Measurements from ENCODE around the gene OR4D2. TPM values are rescaled to one million over a fixed set of nuclear protein-coding genes. Genes with fewer than 3 reads are reported as not detected.

OR4D2 gene
- total RNA-seq, 1 experiment from 2014 or later = not detected

- Histone ChIP-seq H3K9me2 (replicated peaks; ENCODE audit: low read length) (no peaks in the 10 kb centered on the region), H3K4me1 (ENCODE audit: insufficient read depth, low read length) (peaks cover 11% of the 10 kb centered on the region), H3F3A (ENCODE audit: low read length, unreplicated experiment) (no peaks in the 10 kb centered on the region), H3K79me2 (ENCODE audit: low read length) (no peaks in the 10 kb centered on the region), H3K9ac (ENCODE audit: low read length) (no peak overlapping the region), H3K9me3 (ENCODE audit: low read length) (no peaks in the 10 kb centered on the region), H3K27ac (ENCODE audit: low read length) (no peak overlapping the region), H4K20me1 (ENCODE audit: low read length) (no peaks in the 10 kb centered on the region), H3K4me3 (ENCODE audit: low read length) (no peak overlapping the region), H3K36me3 (ENCODE audit: low read depth, low read length) (no peaks in the 10 kb centered on the region), H3K27me3 (ENCODE audit: low read length) (peaks cover 5% of the 10 kb centered on the region; the same call in 1 of the 2 replicates), H2AFZ (ENCODE audit: low read length) (no peak overlapping the region), H3K4me2 (ENCODE audit: low read length) (no peak overlapping the region)
- BruUV-seq (replicated peaks) = no TSS peak
- no peak for ATAC-seq
- intact Hi-C loops (cut with micrococcal nuclease) = no loop called here
- DNase-seq = no peak
- ChIA-PET CTCF (interaction anchor here (0.6 kb wide), 1 partner anchor 199 kb away, joined by 3 read pairs; no protein-coding TSS in a partner anchor), POLR2A (ENCODE audit: unreplicated experiment) (no interaction called here)
- TF ChIP-seq, protein P1, sequence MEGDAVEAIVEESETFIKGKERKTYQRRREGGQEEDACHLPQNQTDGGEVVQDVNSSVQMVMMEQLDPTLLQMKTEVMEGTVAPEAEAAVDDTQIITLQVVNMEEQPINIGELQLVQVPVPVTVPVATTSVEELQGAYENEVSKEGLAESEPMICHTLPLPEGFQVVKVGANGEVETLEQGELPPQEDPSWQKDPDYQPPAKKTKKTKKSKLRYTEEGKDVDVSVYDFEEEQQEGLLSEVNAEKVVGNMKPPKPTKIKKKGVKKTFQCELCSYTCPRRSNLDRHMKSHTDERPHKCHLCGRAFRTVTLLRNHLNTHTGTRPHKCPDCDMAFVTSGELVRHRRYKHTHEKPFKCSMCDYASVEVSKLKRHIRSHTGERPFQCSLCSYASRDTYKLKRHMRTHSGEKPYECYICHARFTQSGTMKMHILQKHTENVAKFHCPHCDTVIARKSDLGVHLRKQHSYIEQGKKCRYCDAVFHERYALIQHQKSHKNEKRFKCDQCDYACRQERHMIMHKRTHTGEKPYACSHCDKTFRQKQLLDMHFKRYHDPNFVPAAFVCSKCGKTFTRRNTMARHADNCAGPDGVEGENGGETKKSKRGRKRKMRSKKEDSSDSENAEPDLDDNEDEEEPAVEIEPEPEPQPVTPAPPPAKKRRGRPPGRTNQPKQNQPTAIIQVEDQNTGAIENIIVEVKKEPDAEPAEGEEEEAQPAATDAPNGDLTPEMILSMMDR (conservative IDR thresholded peaks at IDR 0.05; ENCODE audit: low read depth, low read length) = peak; percentile 39; the same call in 1 of the 2 replicates
- no peak for TF ChIP-seq EZH2phosphoT487 (IDR thresholded peaks at IDR 0.05; ENCODE audit: borderline replicate concordance, low read length)
These were observed 27.0 kb downstream of the OR4D2 start for GRCh38 chr17:58193641-58194255.

- Histone ChIP-seq H3K27ac (ENCODE audit: low read length) (no peak overlapping the region), H3K4me3 (ENCODE audit: low read length) (no peak overlapping the region), H3K9ac (ENCODE audit: low read length) (no peak overlapping the region), H3K9me2 (replicated peaks; ENCODE audit: low read length) (no peaks in the 10 kb centered on the region), H3K4me1 (ENCODE audit: insufficient read depth, low read length) (no peaks in the 10 kb centered on the region), H3K4me2 (ENCODE audit: low read length) (no peak overlapping the region), H4K20me1 (ENCODE audit: low read length) (no peaks in the 10 kb centered on the region), H2AFZ (ENCODE audit: low read length) (no peak overlapping the region), H3K36me3 (ENCODE audit: low read depth, low read length) (no peaks in the 10 kb centered on the region), H3K27me3 (ENCODE audit: low read length) (peaks cover 5% of the 10 kb centered on the region; the same call in 1 of the 2 replicates), H3K9me3 (ENCODE audit: low read length) (no peaks in the 10 kb centered on the region), H3F3A (ENCODE audit: low read length, unreplicated experiment) (no peaks in the 10 kb centered on the region), H3K79me2 (ENCODE audit: low read length) (no peaks in the 10 kb centered on the region)
- ChIA-PET CTCF (interaction anchor here (0.6 kb wide), 1 partner anchor 1092 kb away, joined by 4 read pairs; no protein-coding TSS in a partner anchor), POLR2A (ENCODE audit: unreplicated experiment) (no interaction called here)
- TF ChIP-seq EZH2 (IDR thresholded peaks at IDR 0.05; ENCODE audit: low read length, unreplicated experiment) (no peak), EZH2phosphoT487 (IDR thresholded peaks at IDR 0.05; ENCODE audit: borderline replicate concordance, low read length) (no peak)
- TF ChIP-seq, protein P1 (conservative IDR thresholded peaks at IDR 0.05; ENCODE audit: low read depth, low read length) = no peak
- no TSS peak for BruUV-seq (replicated peaks)
- no peak for DNase-seq
- ATAC-seq = no peak
- intact Hi-C loops (cut with micrococcal nuclease) = no loop called here
These were observed 28.8 kb downstream of the OR4D2 start for GRCh38 chr17:58195518-58196123.

GRCh38 chr17:58196610-58197009 lies 29.8 kb downstream of the OR4D2 start:
- TF ChIP-seq EZH2phosphoT487 (IDR thresholded peaks at IDR 0.05; ENCODE audit: borderline replicate concordance, low read length) (no peak), EZH2 (IDR thresholded peaks at IDR 0.05; ENCODE audit: low read length, unreplicated experiment) (no peak)
- TF ChIP-seq, protein P1 (conservative IDR thresholded peaks at IDR 0.05; ENCODE audit: low read depth, low read length) = no peak
- ATAC-seq (no peak), DNase-seq (no peak)
- H4K20me1 ChIP-seq (ENCODE audit: low read length) = no peaks in the 10 kb centered on the region
- intact Hi-C loops (cut with micrococcal nuclease) = no loop called here
- no peak overlapping the region for H2AFZ ChIP-seq (ENCODE audit: low read length)
- H3K36me3 ChIP-seq (ENCODE audit: low read depth, low read length) = no peaks in the 10 kb centered on the region
- POLR2A ChIA-PET (ENCODE audit: unreplicated experiment) = no interaction called here
- H3K27me3 ChIP-seq (ENCODE audit: low read length) = peaks cover 5% of the 10 kb centered on the region; the same call in 1 of the 2 replicates
- CTCF ChIA-PET = interaction anchor here (0.6 kb wide), 2 partner anchors 30 to 1093 kb away, joined by 3 to 4 read pairs; no protein-coding TSS in a partner anchor
- no peak overlapping the region for H3K4me2 ChIP-seq (ENCODE audit: low read length)
- no peak overlapping the region for H3K9ac ChIP-seq (ENCODE audit: low read length)
- no peaks in the 10 kb centered on the region for H3K79me2 ChIP-seq (ENCODE audit: low read length)
- H3F3A ChIP-seq (ENCODE audit: low read length, unreplicated experiment) = no peaks in the 10 kb centered on the region
- no peaks in the 10 kb centered on the region for H3K9me3 ChIP-seq (ENCODE audit: low read length)
- H3K4me3 ChIP-seq (ENCODE audit: low read length) = no peak overlapping the region
- H3K4me1 ChIP-seq (ENCODE audit: insufficient read depth, low read length) = no peaks in the 10 kb centered on the region
- no TSS peak for BruUV-seq (replicated peaks)
- no peaks in the 10 kb centered on the region for H3K9me2 ChIP-seq (replicated peaks; ENCODE audit: low read length)
- no peak overlapping the region for H3K27ac ChIP-seq (ENCODE audit: low read length)

Data from PC-3 (cell line).